Smooth muscle cell (in vitro differentiated cells): Measurements from ENCODE around the gene RNASET2. TPM values are rescaled to one million over a fixed set of nuclear protein-coding genes. Genes with fewer than 3 reads are reported as not detected.
"Not testable (repeated sequence)": the region's sequence is repeated elsewhere in the genome, so short reads cannot be mapped to it uniquely, and the experiment has no call there.

Experiments
- DNase-seq: peaks from one replicate; lab custom pipeline; 2025; ENCODE audit not compliant: unreplicated experiment; lab: John Stamatoyannopoulos, UW
- H2AFZ ChIP-seq: fragments of 200-600 bp; sonication (generic); 2 replicates; pipeline ENCODE4 v1.6.0; 2016; ENCODE audit warnings: antibody characterized with exemption, low read depth, mild to moderate bottlenecking
- H3F3A ChIP-seq: fragments of 200-600 bp; sonication (generic); 2 replicates; pipeline ENCODE4 v1.6.0; 2017; ENCODE audit warnings: antibody characterized with exemption, low read depth
- H3K27ac ChIP-seq: fragments of 200-600 bp; sonication (generic); 2 replicates; pipeline ENCODE4 v1.5.1; 2016; ENCODE audit warnings: low read depth, mild to moderate bottlenecking
- H3K27me3 ChIP-seq: fragments of 200-600 bp; sonication (generic); 2 replicates; pipeline ENCODE4 v1.6.1; 2016; ENCODE audit warnings: low read depth, mild to moderate bottlenecking
- H3K36me3 ChIP-seq: fragments of 200-600 bp; sonication (generic); 2 replicates; pipeline ENCODE4 v1.5.1; 2016; ENCODE audit warnings: low read depth
- H3K4me1 ChIP-seq: fragments of 200-600 bp; sonication (generic); 2 replicates; pipeline ENCODE4 v1.5.1; 2016; ENCODE audit warnings: low read depth
- H3K4me2 ChIP-seq: fragments of 200-600 bp; sonication (generic); 2 replicates; pipeline ENCODE4 v1.6.0; 2016; ENCODE audit warnings: mild to moderate bottlenecking
- H3K4me3 ChIP-seq: fragments of 200-600 bp; sonication (generic); 2 replicates; pipeline ENCODE4 v1.5.1; 2016; ENCODE audit warnings: mild to moderate bottlenecking
- H3K79me2 ChIP-seq: fragments of 200-600 bp; sonication (generic); 2 replicates; pipeline ENCODE4 v1.6.0; 2016; ENCODE audit warnings: low read depth, mild to moderate bottlenecking
- H3K9ac ChIP-seq: fragments of 200-600 bp; sonication (generic); 2 replicates; pipeline ENCODE4 v1.6.0; 2016; ENCODE audit warnings: low read depth
- H3K9me3 ChIP-seq: fragments of 200-600 bp; sonication (generic); replicated peaks from 2 replicates; pipeline ENCODE4 v1.5.1; 2016; ENCODE audit warnings: low read depth
- H4K20me1 ChIP-seq: fragments of 200-600 bp; sonication (generic); 2 replicates; pipeline ENCODE4 v1.6.0; 2016; ENCODE audit warnings: low read depth
- WGBS: methylation state at CpG from one replicate; pipeline ENCODE4 v1.1.7; 2016; ENCODE audit warnings: low lambda C conversion rate; 5-methylcytosine and 5-hydroxymethylcytosine counted together
- polyA plus RNA-seq: library from polyadenylated mRNA; unstranded; fragments of >200 nt; fragmentation: Nextera tagmentation; extraction: Ambion mirVana; gene quantifications from 2 replicates; pipeline ENCODE4 v1.2.1, GENCODE V29; 2016
- total RNA-seq: library from RNA; depleted of rRNA; stranded (reverse); fragments of >200 nt; gene quantifications from 2 replicates; pipeline ENCODE4 v1.2.3, GENCODE V29; 2014
- TF ChIP-seq, protein P1 (sequence below): fragments of 200-600 bp; sonication (generic); IDR thresholded peaks from 2 replicates; pipeline ENCODE4 v1.5.1; 2017; ENCODE audit warnings: borderline replicate concordance, mild to moderate bottlenecking, antibody characterized with exemption; ENCODE audit not compliant: insufficient read depth, poor library complexity, severe bottlenecking

The RNASET2 gene
- total and polyA plus RNA-seq, 2 experiments from 2014 or later = 20.6 to 29.3 TPM

- peaks cover 6% of the 10 kb centered on the region for H3K4me1 ChIP-seq
- WGBS = 86% methylated on average over 3 of the region's 3 CpGs
- H3K4me3 ChIP-seq = no peak overlapping the region
- H3K4me2 ChIP-seq = no peak overlapping the region
- TF ChIP-seq, protein P1, sequence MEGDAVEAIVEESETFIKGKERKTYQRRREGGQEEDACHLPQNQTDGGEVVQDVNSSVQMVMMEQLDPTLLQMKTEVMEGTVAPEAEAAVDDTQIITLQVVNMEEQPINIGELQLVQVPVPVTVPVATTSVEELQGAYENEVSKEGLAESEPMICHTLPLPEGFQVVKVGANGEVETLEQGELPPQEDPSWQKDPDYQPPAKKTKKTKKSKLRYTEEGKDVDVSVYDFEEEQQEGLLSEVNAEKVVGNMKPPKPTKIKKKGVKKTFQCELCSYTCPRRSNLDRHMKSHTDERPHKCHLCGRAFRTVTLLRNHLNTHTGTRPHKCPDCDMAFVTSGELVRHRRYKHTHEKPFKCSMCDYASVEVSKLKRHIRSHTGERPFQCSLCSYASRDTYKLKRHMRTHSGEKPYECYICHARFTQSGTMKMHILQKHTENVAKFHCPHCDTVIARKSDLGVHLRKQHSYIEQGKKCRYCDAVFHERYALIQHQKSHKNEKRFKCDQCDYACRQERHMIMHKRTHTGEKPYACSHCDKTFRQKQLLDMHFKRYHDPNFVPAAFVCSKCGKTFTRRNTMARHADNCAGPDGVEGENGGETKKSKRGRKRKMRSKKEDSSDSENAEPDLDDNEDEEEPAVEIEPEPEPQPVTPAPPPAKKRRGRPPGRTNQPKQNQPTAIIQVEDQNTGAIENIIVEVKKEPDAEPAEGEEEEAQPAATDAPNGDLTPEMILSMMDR = no peak
- no peaks in the 10 kb centered on the region for H3K36me3 ChIP-seq
- H3K27me3 ChIP-seq = no peaks in the 10 kb centered on the region
- H4K20me1 ChIP-seq = no peaks in the 10 kb centered on the region
- no peak for DNase-seq
- no peak overlapping the region for H3K27ac ChIP-seq
- no peaks in the 10 kb centered on the region for H3K79me2 ChIP-seq
- H3F3A ChIP-seq = no peaks in the 10 kb centered on the region
- H3K9ac ChIP-seq = no peak overlapping the region
- H3K9me3 ChIP-seq = no peaks in the 10 kb centered on the region
- no peak overlapping the region for H2AFZ ChIP-seq
These were observed 34.8 kb downstream of the RNASET2 start for GRCh38 chr6:166921570-166921969.

DNA sequence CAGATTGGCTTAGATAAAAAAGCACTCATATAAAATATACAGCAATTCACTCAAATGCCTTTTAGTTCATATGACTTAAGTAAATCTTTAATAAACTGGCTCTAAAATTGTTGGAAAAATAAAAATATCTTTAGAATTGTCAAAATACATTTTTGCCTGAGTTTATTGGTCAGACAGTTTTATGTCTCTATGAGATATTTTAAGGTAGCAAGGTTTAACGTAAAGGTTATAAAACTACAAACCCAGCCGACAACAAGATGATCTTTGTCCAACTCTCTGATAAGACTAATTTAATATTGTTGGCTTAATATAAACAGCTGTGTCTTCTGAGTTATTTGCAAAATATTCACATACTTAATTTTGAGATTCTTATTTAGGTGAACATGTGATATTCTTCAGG is 39.5 kb downstream of the RNASET2 start:
- Histone ChIP-seq H3K9me3 (no peaks in the 10 kb centered on the region), H4K20me1 (no peaks in the 10 kb centered on the region), H3K27ac (no peak overlapping the region), H3K4me3 (no peak overlapping the region), H3K36me3 (no peaks in the 10 kb centered on the region), H3K27me3 (no peaks in the 10 kb centered on the region), H3K4me1 (peaks cover 6% of the 10 kb centered on the region), H3K9ac (no peak overlapping the region), H3K4me2 (no peak overlapping the region), H2AFZ (no peak overlapping the region), H3K79me2 (no peaks in the 10 kb centered on the region), H3F3A (no peaks in the 10 kb centered on the region)
- DNase-seq = no peak
- TF ChIP-seq, protein P1 = no peak
- WGBS = 99% methylated on average over 2 of the region's 2 CpGs

GRCh38 chr6:166915484-166915883 is 40.9 kb downstream of the RNASET2 start:
- H3K27me3 ChIP-seq, H3K4me3 ChIP-seq, H3K4me2 ChIP-seq, H3F3A ChIP-seq, H3K9ac ChIP-seq, H3K4me1 ChIP-seq, H3K27ac ChIP-seq, H3K79me2 ChIP-seq, H3K36me3 ChIP-seq, H3K9me3 ChIP-seq, H2AFZ ChIP-seq, DNase-seq, H4K20me1 ChIP-seq: not testable (repeated sequence)
- 72% methylated on average over 8 of the region's 8 CpGs for WGBS

DNA sequence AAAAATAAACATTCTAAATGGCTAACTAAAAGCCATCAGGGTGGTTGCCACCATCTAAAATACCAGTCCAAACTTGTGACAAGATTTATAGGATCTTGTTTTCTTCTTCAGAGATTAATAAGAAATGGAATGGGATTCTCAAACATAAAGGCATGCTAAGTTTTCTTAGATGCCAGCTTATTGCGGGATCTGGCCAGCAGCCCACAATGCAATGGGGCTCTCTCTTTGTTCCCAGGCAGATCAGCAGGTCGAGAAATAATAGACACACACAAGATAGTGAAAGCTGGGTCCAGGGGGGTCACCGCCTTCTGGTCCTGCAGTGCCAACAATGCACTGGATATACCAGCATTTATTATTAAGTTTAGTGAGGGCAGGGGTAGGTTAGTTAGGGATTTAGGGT is 41.4 kb downstream of the RNASET2 start:
- H3K9ac ChIP-seq, H3K36me3 ChIP-seq, H3K27me3 ChIP-seq, H3F3A ChIP-seq, H3K9me3 ChIP-seq, H4K20me1 ChIP-seq, H3K79me2 ChIP-seq, H3K4me1 ChIP-seq, DNase-seq, H3K27ac ChIP-seq, H3K4me3 ChIP-seq, H3K4me2 ChIP-seq, H2AFZ ChIP-seq: not testable (repeated sequence)
- 86% methylated on average over 3 of the region's 3 CpGs for WGBS

GRCh38 chr6:166911248-166911677 is 45.1 kb downstream of the RNASET2 start:
- Histone ChIP-seq H3K9me3 (no peaks in the 10 kb centered on the region), H3K4me3 (no peak overlapping the region), H3K4me2 (no peak overlapping the region), H3K27ac (no peak overlapping the region), H3K79me2 (no peaks in the 10 kb centered on the region), H3K4me1 (no peaks in the 10 kb centered on the region), H3K9ac (no peak overlapping the region), H3F3A (no peaks in the 10 kb centered on the region), H3K27me3 (no peaks in the 10 kb centered on the region), H4K20me1 (no peaks in the 10 kb centered on the region), H2AFZ (no peak overlapping the region), H3K36me3 (no peaks in the 10 kb centered on the region)
- TF ChIP-seq, protein P1 = no peak
- DNase-seq = no peak
- WGBS = 48% methylated on average over 5 of the region's 5 CpGs
